ENCODE results near the gene CELF6.

CELF6 gene

GRCh38 chr15:72340366-72340765, 20.4 kb upstream of the CELF6 start:
- H3K4me1 ChIP-seq = no peaks in the 10 kb centered on the region
- H3K27me3 ChIP-seq (ENCODE audit: low read depth) = no peaks in the 10 kb centered on the region
- in situ Hi-C loops (cut with MboI; ENCODE audit: low sequenced_read_pairs) = no loop called here
- H3K9me3 ChIP-seq = no peaks in the 10 kb centered on the region
- DNase-seq (ENCODE audit: low spot score in 2 of 2) = no peak
- H3K4me3 ChIP-seq = no peak overlapping the region
- peaks cover 10% of the 10 kb centered on the region for H3K36me3 ChIP-seq (replicated peaks)

GRCh38 chr15:72339777-72340177, 19.8 kb upstream of the CELF6 start:
- 0 out of 2 replicates have a peak, but pooled peaks cover under 1% of the 10 kb centered on the region for H3K9me3 ChIP-seq
- no peak for DNase-seq (ENCODE audit: low spot score in 2 of 2)
- in situ Hi-C loops (cut with MboI; ENCODE audit: low sequenced_read_pairs) = no loop called here

GRCh38 chr15:72338617-72339321, 18.8 kb upstream of the CELF6 start:
- no peaks in the 10 kb centered on the region for H3K4me1 ChIP-seq
- in situ Hi-C loops (cut with MboI; ENCODE audit: low sequenced_read_pairs) = no loop called here
- H3K4me3 ChIP-seq = no peak overlapping the region
- H3K27me3 ChIP-seq (ENCODE audit: low read depth) = no peaks in the 10 kb centered on the region
- 0 out of 2 replicates have a peak, but pooled peaks cover 3% of the 10 kb centered on the region for H3K36me3 ChIP-seq (replicated peaks)
- no peak for DNase-seq (ENCODE audit: low spot score in 2 of 2)
- peaks cover 2% of the 10 kb centered on the region; the same call in 1 of the 2 replicates for H3K9me3 ChIP-seq

More at GRCh38 chr15:72339777-72340177, 19.8 kb upstream of the CELF6 start:
- no peaks in the 10 kb centered on the region for H3K27me3 ChIP-seq (ENCODE audit: low read depth)
- peaks cover 8% of the 10 kb centered on the region; the same call in 1 of the 2 replicates for H3K36me3 ChIP-seq (replicated peaks)
- H3K4me1 ChIP-seq = no peaks in the 10 kb centered on the region
- H3K4me3 ChIP-seq = no peak overlapping the region

- in situ Hi-C loops (cut with MboI; ENCODE audit: low sequenced_read_pairs) = no loop called here
- DNase-seq (ENCODE audit: low spot score in 2 of 2) = no peak
- Histone ChIP-seq H3K36me3 (replicated peaks) (no peaks in the 10 kb centered on the region), H3K27me3 (ENCODE audit: low read depth) (no peaks in the 10 kb centered on the region), H3K4me3 (no peak overlapping the region), H3K4me1 (no peaks in the 10 kb centered on the region), H3K9me3 (peaks cover 2% of the 10 kb centered on the region; the same call in 1 of the 2 replicates)
Observed at GRCh38 chr15:72338148-72338547, 18.2 kb upstream of the CELF6 start.

GRCh38 chr15:72334842-72335241, 14.9 kb upstream of the CELF6 start:
- H3K9me3 ChIP-seq = peaks cover 2% of the 10 kb centered on the region; the same call in 1 of the 2 replicates
- DNase-seq (ENCODE audit: low spot score in 2 of 2) = no peak
- in situ Hi-C loops (cut with MboI; ENCODE audit: low sequenced_read_pairs) = no loop called here
- H3K4me1 ChIP-seq = no peaks in the 10 kb centered on the region
- H3K4me3 ChIP-seq = no peak overlapping the region
- no peaks in the 10 kb centered on the region for H3K27me3 ChIP-seq (ENCODE audit: low read depth)
- H3K36me3 ChIP-seq (replicated peaks) = no peaks in the 10 kb centered on the region

- no peak for DNase-seq (ENCODE audit: low spot score in 2 of 2)
- Histone ChIP-seq H3K4me1 (no peaks in the 10 kb centered on the region), H3K36me3 (replicated peaks) (no peaks in the 10 kb centered on the region), H3K27me3 (ENCODE audit: low read depth) (no peaks in the 10 kb centered on the region), H3K4me3 (no peak overlapping the region), H3K9me3 (peaks cover 2% of the 10 kb centered on the region; the same call in 1 of the 2 replicates)
- in situ Hi-C loops (cut with MboI; ENCODE audit: low sequenced_read_pairs) = no loop called here
Observed at GRCh38 chr15:72331021-72331420, 11.1 kb upstream of the CELF6 start.

GRCh38 chr15:72323752-72324151, 3.8 kb upstream of the CELF6 start:
- H3K4me3 ChIP-seq = no peak overlapping the region
- no peaks in the 10 kb centered on the region for H3K36me3 ChIP-seq (replicated peaks)
- DNase-seq (ENCODE audit: low spot score in 2 of 2) = no peak
- in situ Hi-C loops (cut with MboI; ENCODE audit: low sequenced_read_pairs) = no loop called here
- no peaks in the 10 kb centered on the region for H3K9me3 ChIP-seq
- H3K4me1 ChIP-seq = no peaks in the 10 kb centered on the region
- 0 out of 2 replicates have a peak, but pooled peaks cover 5% of the 10 kb centered on the region for H3K27me3 ChIP-seq (ENCODE audit: low read depth)

GRCh38 chr15:72319360-72319984, 485 bp downstream of the CELF6 start:
- Histone ChIP-seq H3K27me3 (ENCODE audit: low read depth) (0 out of 2 replicates have a peak, but pooled peaks cover 5% of the 10 kb centered on the region), H3K4me3 (peak overlapping the region; percentile 34; the same call in 1 of the 2 replicates), H3K4me1 (no peaks in the 10 kb centered on the region), H3K9me3 (no peaks in the 10 kb centered on the region), H3K36me3 (replicated peaks) (no peaks in the 10 kb centered on the region)
- peak; percentile 78 to 94 for DNase-seq (ENCODE audit: low spot score in 2 of 2)
- in situ Hi-C loops (cut with MboI; ENCODE audit: low sequenced_read_pairs) = loop anchor here (10.0 kb wide), 1 partner anchor 1735 kb away; no protein-coding TSS in a partner anchor

- DNase-seq (ENCODE audit: low spot score in 2 of 2) = peak in 1 of 2 experiments; percentile 12
- in situ Hi-C loops (cut with MboI; ENCODE audit: low sequenced_read_pairs) = loop anchor here (10.0 kb wide), 1 partner anchor 1736 kb away; no protein-coding TSS in a partner anchor
Observed at GRCh38 chr15:72318408-72318942, 1.5 kb downstream of the CELF6 start.

GRCh38 chr15:72315706-72316370, 4.1 kb downstream of the CELF6 start:
- Histone ChIP-seq H3K36me3 (replicated peaks) (no peaks in the 10 kb centered on the region), H3K9me3 (no peaks in the 10 kb centered on the region), H3K4me1 (no peaks in the 10 kb centered on the region), H3K27me3 (ENCODE audit: low read depth) (0 out of 2 replicates have a peak, but pooled peaks cover 5% of the 10 kb centered on the region), H3K4me3 (no peak overlapping the region)
- in situ Hi-C loops (cut with MboI; ENCODE audit: low sequenced_read_pairs) = loop anchor here (10.0 kb wide), 1 partner anchor 1739 kb away; no protein-coding TSS in a partner anchor
- DNase-seq (ENCODE audit: low spot score in 2 of 2) = peak in 1 of 2 experiments; percentile 58

More at GRCh38 chr15:72318408-72318942, 1.5 kb downstream of the CELF6 start:
- Histone ChIP-seq H3K4me3 (no peak overlapping the region), H3K27me3 (ENCODE audit: low read depth) (0 out of 2 replicates have a peak, but pooled peaks cover 5% of the 10 kb centered on the region), H3K4me1 (no peaks in the 10 kb centered on the region), H3K9me3 (no peaks in the 10 kb centered on the region), H3K36me3 (replicated peaks) (no peaks in the 10 kb centered on the region)

- H3K9me3 ChIP-seq = no peaks in the 10 kb centered on the region
Observed at GRCh38 chr15:72313881-72314280, 6.1 kb downstream of the CELF6 start.

GRCh38 chr15:72313448-72313840, 6.5 kb downstream of the CELF6 start:
- in situ Hi-C loops (cut with MboI; ENCODE audit: low sequenced_read_pairs) = loop anchor here (10.0 kb wide), 1 partner anchor 1741 kb away; no protein-coding TSS in a partner anchor
- H3K36me3 ChIP-seq (replicated peaks) = no peaks in the 10 kb centered on the region
- no peaks in the 10 kb centered on the region for H3K4me1 ChIP-seq
- H3K27me3 ChIP-seq (ENCODE audit: low read depth) = peaks cover 9% of the 10 kb centered on the region; the same call in 1 of the 2 replicates
- DNase-seq (ENCODE audit: low spot score in 2 of 2) = no peak
- no peaks in the 10 kb centered on the region for H3K9me3 ChIP-seq
- no peak overlapping the region for H3K4me3 ChIP-seq

More at GRCh38 chr15:72313881-72314280, 6.1 kb downstream of the CELF6 start:
- Histone ChIP-seq H3K4me1 (no peaks in the 10 kb centered on the region), H3K36me3 (replicated peaks) (no peaks in the 10 kb centered on the region), H3K27me3 (ENCODE audit: low read depth) (peaks cover 6% of the 10 kb centered on the region; the same call in 1 of the 2 replicates), H3K4me3 (no peak overlapping the region)
- no peak for DNase-seq (ENCODE audit: low spot score in 2 of 2)
- in situ Hi-C loops (cut with MboI; ENCODE audit: low sequenced_read_pairs) = loop anchor here (10.0 kb wide), 1 partner anchor 1741 kb away; no protein-coding TSS in a partner anchor
